SK-N-SH (cell line): Measurements from ENCODE around the gene PTPRD. TPM values are rescaled to one million over a fixed set of nuclear protein-coding genes. Genes with fewer than 3 reads are reported as not detected.

ENCODE experiments used
- CTCF ChIA-PET: fragments of 300-600, 350-600 bp; formaldehyde crosslinking; extraction: SDS; loops from one replicate; lab custom pipeline; 2021; lab: Yijun Ruan, JAX
- POLR2A ChIA-PET: fragments of 350-600 bp; sonication (Branson Sonifier 250); formaldehyde crosslinking; extraction: SDS; loops from one replicate; lab custom pipeline; 2020; ENCODE audit warnings: antibody characterized with exemption, inconsistent platforms; lab: Yijun Ruan, JAX
- DNase-seq: peaks from one replicate; pipeline ENCODE4 v3.0.0; 2012
- H2AFZ ChIP-seq: fragments of 200-600 bp; sonication (generic); 2 replicates; pipeline ENCODE4 v1.8.1; 2016; ENCODE audit warnings: antibody characterized with exemption, mild to moderate bottlenecking, low read depth
- H3F3A ChIP-seq: fragments of 200-600 bp; sonication (generic); replicated peaks from 2 replicates; pipeline ENCODE3; 2016; ENCODE audit warnings: antibody characterized with exemption, mild to moderate bottlenecking; ENCODE audit not compliant: insufficient read depth
- H3K27ac ChIP-seq, 2 experiments: fragments of 200-500 bp in 1 of 2; fragments of 200-600 bp in 1 of 2; sonication (Bioruptor generic) in 1 of 2; sonication (generic), shearing (Covaris generic) in 1 of 2; 2 replicates each; pipeline versions ENCODE4 v1.5.1 to v1.6.1; 2014 to 2016; ENCODE audit warnings: low read depth in 2 of 2, inconsistent platforms in 1 of 2, low read length in 1 of 2, mild to moderate bottlenecking in 1 of 2, mixed read lengths in 1 of 2
- H3K27me3 ChIP-seq: fragments of 200-600 bp; sonication (generic), shearing (Covaris generic); 2 replicates; pipeline ENCODE4 v1.6.1; 2016; ENCODE audit warnings: mixed run types; ENCODE audit not compliant: insufficient read depth
- H3K36me3 ChIP-seq, 2 experiments: fragments of 200-500 bp in 1 of 2; fragments of 200-600 bp in 1 of 2; sonication (Bioruptor generic) in 1 of 2; sonication (generic) in 1 of 2; replicated peaks in 1 of 2; 2 replicates each; pipeline versions ENCODE3 to v1.5.1; 2014 to 2016; ENCODE audit warnings: low read length in 1 of 2, mild to moderate bottlenecking in 1 of 2; ENCODE audit not compliant: insufficient read depth in 2 of 2, control insufficient read depth in 1 of 2
- H3K4me1 ChIP-seq, 2 experiments: fragments of 200-500 bp in 1 of 2; fragments of 200-600 bp in 1 of 2; sonication (Bioruptor generic) in 1 of 2; sonication (generic), shearing (Covaris generic) in 1 of 2; 2 replicates each; pipeline versions ENCODE4 v1.5.1 to v1.6.1; 2014 to 2016; ENCODE audit warnings: low read depth in 1 of 2, low read length in 1 of 2, mixed run types in 1 of 2; ENCODE audit not compliant: insufficient read depth in 2 of 2, control insufficient read depth in 1 of 2
- H3K4me2 ChIP-seq: fragments of 200-600 bp; sonication (generic), shearing (Covaris generic); 2 replicates; pipeline ENCODE4 v1.6.1; 2017; ENCODE audit warnings: mixed run types
- H3K4me3 ChIP-seq, 2 experiments: fragments of 200-500 bp in 1 of 2; fragments of 200-600 bp in 1 of 2; sonication (Bioruptor generic) in 1 of 2; sonication (generic), shearing (Covaris generic) in 1 of 2; 2 replicates each; pipeline versions ENCODE4 v1.5.1 to v1.8.1; 2014 to 2016; ENCODE audit warnings: low read depth in 2 of 2, inconsistent platforms in 1 of 2, low read length in 1 of 2, mild to moderate bottlenecking in 1 of 2, mixed read lengths in 1 of 2, moderate library complexity in 1 of 2
- H3K79me2 ChIP-seq: fragments of 200-600 bp; sonication (generic); 2 replicates; pipeline ENCODE4 v1.8.1; 2017; ENCODE audit warnings: mild to moderate bottlenecking; ENCODE audit not compliant: insufficient read depth
- H3K9ac ChIP-seq: fragments of 200-600 bp; sonication (generic); 2 replicates; pipeline ENCODE4 v1.6.1; 2017; ENCODE audit warnings: mixed run types
- H3K9me2 ChIP-seq: fragments of 200-600 bp; sonication (generic); 2 replicates; pipeline ENCODE4 v1.6.1; 2017; ENCODE audit warnings: mixed run types
- H3K9me3 ChIP-seq: fragments of 200-600 bp; sonication (generic); 2 replicates; pipeline ENCODE4 v1.6.1; 2017; ENCODE audit warnings: mixed run types, mild to moderate bottlenecking, moderate library complexity
- H4K20me1 ChIP-seq: fragments of 200-600 bp; sonication (generic); 2 replicates; pipeline ENCODE4 v1.6.1; 2017; ENCODE audit warnings: mild to moderate bottlenecking, mixed run types; ENCODE audit not compliant: insufficient read depth
- CHD2 ChIP-seq: fragments of 150-350 bp; IDR thresholded peaks from 2 replicates; pipeline ENCODE4 v1.6.1; 2018; ENCODE audit warnings: low read length; ENCODE audit not compliant: partially characterized antibody
- ELF1 ChIP-seq: IDR thresholded peaks from 2 replicates; pipeline ENCODE4 v1.4.0; 2012
- EP300 ChIP-seq, 2 experiments: IDR thresholded peaks; 2 replicates each; pipeline versions ENCODE4 v1.4.0 to v1.6.1; 2012; ENCODE audit warnings: borderline replicate concordance in 1 of 2, low read depth in 1 of 2, low read length in 1 of 2
- FOSL2 ChIP-seq: IDR thresholded peaks from 2 replicates; pipeline ENCODE4 v1.4.0; 2012; ENCODE audit warnings: low read depth, mild to moderate bottlenecking, moderate library complexity, borderline replicate concordance
- FOXJ3 ChIP-seq: sonication (generic); formaldehyde crosslinking; IDR thresholded peaks from 2 replicates; pipeline ENCODE4 v1.5.1; 2020; ENCODE audit warnings: mild to moderate bottlenecking, missing genetic modification reagents
- JUND ChIP-seq: IDR thresholded peaks from 2 replicates; pipeline ENCODE4 v1.4.0; 2012
- MXI1 ChIP-seq: IDR thresholded peaks from 2 replicates; pipeline ENCODE4 v1.6.1; 2012; ENCODE audit warnings: mild to moderate bottlenecking, low read depth, low read length, improper control_type of control experiment
- RAD21 ChIP-seq: IDR thresholded peaks from 2 replicates; pipeline ENCODE4 v1.6.1; 2012; ENCODE audit warnings: mild to moderate bottlenecking, low read length
- RCOR1 ChIP-seq: fragments of 150-350 bp; IDR thresholded peaks from 2 replicates; pipeline ENCODE4 v1.6.1; 2017; ENCODE audit warnings: antibody characterized with exemption, low read length
- RFX5 ChIP-seq: IDR thresholded peaks from 2 replicates; pipeline ENCODE4 v1.6.1; 2012; ENCODE audit warnings: mild to moderate bottlenecking, improper control_type of control experiment, low read length
- RXRA ChIP-seq: IDR thresholded peaks from 2 replicates; pipeline ENCODE4 v1.4.0; 2012; ENCODE audit warnings: low read depth, mild to moderate bottlenecking, borderline replicate concordance
- TAF1 ChIP-seq: IDR thresholded peaks from 2 replicates; pipeline ENCODE4 v1.6.1; 2012; ENCODE audit warnings: low read depth, mild to moderate bottlenecking, low read length, moderate library complexity, borderline replicate concordance
- TCF12 ChIP-seq: IDR thresholded peaks from 2 replicates; pipeline ENCODE4 v1.4.0; 2012
- USF1 ChIP-seq: IDR thresholded peaks from 2 replicates; pipeline ENCODE4 v1.4.0; 2012; ENCODE audit warnings: low read depth, borderline replicate concordance
- USF2 ChIP-seq: fragments of 150-350 bp; IDR thresholded peaks from 2 replicates; pipeline ENCODE4 v1.6.1; 2017; ENCODE audit warnings: antibody characterized with exemption, low read length, low read depth, borderline replicate concordance
- YY1 ChIP-seq: IDR thresholded peaks from 2 replicates; pipeline ENCODE4 v1.4.0; 2012; ENCODE audit warnings: low read depth, mild to moderate bottlenecking
- ZBTB33 ChIP-seq: IDR thresholded peaks from 2 replicates; pipeline ENCODE4 v1.4.0; 2012; ENCODE audit warnings: low read depth, borderline replicate concordance
- polyA plus RNA-seq, 3 experiments: library from polyadenylated mRNA; depleted of rRNA; stranded (reverse); fragments of >200 nt; gene quantifications; 2 replicates each; pipeline ENCODE4 v1.2.3, GENCODE V29; 2012
- TF ChIP-seq, protein P1 (sequence below): IDR thresholded peaks from 2 replicates; pipeline ENCODE4 v1.6.1; 2012; ENCODE audit warnings: mild to moderate bottlenecking, low read depth, low read length, moderate library complexity
- TF ChIP-seq, protein P2 (sequence below): fragments of 150-350 bp; IDR thresholded peaks from 2 replicates; pipeline ENCODE4 v1.6.1; 2016; ENCODE audit warnings: mild to moderate bottlenecking, low read depth, low read length

The PTPRD gene
- polyA plus RNA-seq, 1 of the 3 experiments (the other 2 are of a cell fraction): 0.15 TPM

DNA sequence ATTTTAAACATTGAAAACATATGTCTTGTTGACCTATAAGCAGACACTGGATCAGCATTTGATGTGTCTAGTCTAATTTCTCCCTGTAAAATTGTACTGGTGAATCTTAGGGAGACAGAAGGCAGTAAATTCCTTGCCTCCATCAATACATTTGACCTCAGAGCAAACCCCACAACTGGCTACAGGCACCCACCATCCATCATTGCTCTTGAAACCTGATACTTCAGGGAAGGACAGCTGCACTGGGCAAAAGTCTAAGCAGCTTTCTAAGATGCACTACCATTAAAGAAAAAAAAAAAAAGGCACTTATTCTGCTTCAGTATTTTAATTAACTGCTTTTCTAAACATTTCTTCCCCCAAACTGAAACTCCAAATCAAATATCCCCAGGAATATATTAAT, 1761.9 kb downstream of the PTPRD start:
- H3K79me2 ChIP-seq: no peaks in the 10 kb centered on the region
- H3K4me3 ChIP-seq: no peak overlapping the region
- H3K4me2 ChIP-seq: no peak overlapping the region
- no peaks in the 10 kb centered on the region for H3K9me3 ChIP-seq
- no peaks in the 10 kb centered on the region for H3K36me3 ChIP-seq
- H2AFZ ChIP-seq: no peak overlapping the region
- peaks cover 12% of the 10 kb centered on the region; the same call in 1 of the 2 replicates for H3K27me3 ChIP-seq
- POLR2A ChIA-PET: no interaction called here
- TF ChIP-seq ELF1 (no peak), YY1 (no peak), TCF12 (no peak), USF1 (no peak), FOXJ3 (CRISPR knock-in tag) (no peak), RFX5 (no peak), RAD21 (no peak), RXRA (no peak), EP300 (IDR thresholded peaks at IDR 0.05; ENCODE audit: borderline replicate concordance in 1 of 2, low read depth in 1 of 2, low read length in 1 of 2) (no peak), JUND (no peak), ZBTB33 (no peak), USF2 (no peak), MXI1 (no peak), TAF1 (no peak), RCOR1 (no peak), FOSL2 (no peak), CHD2 (no peak)
- TF ChIP-seq, protein P1, sequence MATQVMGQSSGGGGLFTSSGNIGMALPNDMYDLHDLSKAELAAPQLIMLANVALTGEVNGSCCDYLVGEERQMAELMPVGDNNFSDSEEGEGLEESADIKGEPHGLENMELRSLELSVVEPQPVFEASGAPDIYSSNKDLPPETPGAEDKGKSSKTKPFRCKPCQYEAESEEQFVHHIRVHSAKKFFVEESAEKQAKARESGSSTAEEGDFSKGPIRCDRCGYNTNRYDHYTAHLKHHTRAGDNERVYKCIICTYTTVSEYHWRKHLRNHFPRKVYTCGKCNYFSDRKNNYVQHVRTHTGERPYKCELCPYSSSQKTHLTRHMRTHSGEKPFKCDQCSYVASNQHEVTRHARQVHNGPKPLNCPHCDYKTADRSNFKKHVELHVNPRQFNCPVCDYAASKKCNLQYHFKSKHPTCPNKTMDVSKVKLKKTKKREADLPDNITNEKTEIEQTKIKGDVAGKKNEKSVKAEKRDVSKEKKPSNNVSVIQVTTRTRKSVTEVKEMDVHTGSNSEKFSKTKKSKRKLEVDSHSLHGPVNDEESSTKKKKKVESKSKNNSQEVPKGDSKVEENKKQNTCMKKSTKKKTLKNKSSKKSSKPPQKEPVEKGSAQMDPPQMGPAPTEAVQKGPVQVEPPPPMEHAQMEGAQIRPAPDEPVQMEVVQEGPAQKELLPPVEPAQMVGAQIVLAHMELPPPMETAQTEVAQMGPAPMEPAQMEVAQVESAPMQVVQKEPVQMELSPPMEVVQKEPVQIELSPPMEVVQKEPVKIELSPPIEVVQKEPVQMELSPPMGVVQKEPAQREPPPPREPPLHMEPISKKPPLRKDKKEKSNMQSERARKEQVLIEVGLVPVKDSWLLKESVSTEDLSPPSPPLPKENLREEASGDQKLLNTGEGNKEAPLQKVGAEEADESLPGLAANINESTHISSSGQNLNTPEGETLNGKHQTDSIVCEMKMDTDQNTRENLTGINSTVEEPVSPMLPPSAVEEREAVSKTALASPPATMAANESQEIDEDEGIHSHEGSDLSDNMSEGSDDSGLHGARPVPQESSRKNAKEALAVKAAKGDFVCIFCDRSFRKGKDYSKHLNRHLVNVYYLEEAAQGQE: no peak
- TF ChIP-seq, protein P2, sequence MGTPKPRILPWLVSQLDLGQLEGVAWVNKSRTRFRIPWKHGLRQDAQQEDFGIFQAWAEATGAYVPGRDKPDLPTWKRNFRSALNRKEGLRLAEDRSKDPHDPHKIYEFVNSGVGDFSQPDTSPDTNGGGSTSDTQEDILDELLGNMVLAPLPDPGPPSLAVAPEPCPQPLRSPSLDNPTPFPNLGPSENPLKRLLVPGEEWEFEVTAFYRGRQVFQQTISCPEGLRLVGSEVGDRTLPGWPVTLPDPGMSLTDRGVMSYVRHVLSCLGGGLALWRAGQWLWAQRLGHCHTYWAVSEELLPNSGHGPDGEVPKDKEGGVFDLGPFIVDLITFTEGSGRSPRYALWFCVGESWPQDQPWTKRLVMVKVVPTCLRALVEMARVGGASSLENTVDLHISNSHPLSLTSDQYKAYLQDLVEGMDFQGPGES: no peak
- TF ChIP-seq, all 33 proteins: peak for 0
- Histone ChIP-seq H3F3A (no peaks in the 10 kb centered on the region), H4K20me1 (no peaks in the 10 kb centered on the region), H3K9ac (no peak overlapping the region), H3K27ac (no peak overlapping the region), H3K4me1 (peaks cover 0 to 6% of the 10 kb centered on the region in 2 experiments; a peak in 2 of 4 replicates), H3K9me2 (no peaks in the 10 kb centered on the region)
- CTCF ChIA-PET: interaction anchor here (1.1 to 1.2 kb wide), 2 partner anchors 39 to 90 kb away, joined by 3 read pairs; no protein-coding TSS in a partner anchor
- DNase-seq: no peak
